Neural cell (in vitro differentiated cells): Measurements from ENCODE around the gene CDRT4.
"Not testable (repeated sequence)": the region's sequence is repeated elsewhere in the genome, so short reads cannot be mapped to it uniquely, and the experiment has no call there.

Experiments used
- CTCF ChIP-seq: fragments of 450-650 bp; IDR thresholded peaks from 2 replicates; pipeline ENCODE4 v1.5.1; 2014; ENCODE audit warnings: antibody characterized with exemption, mild to moderate bottlenecking, moderate library complexity; ENCODE audit not compliant: poor library complexity, severe bottlenecking
- EP300 ChIP-seq: fragments of 450-650 bp; conservative IDR thresholded peaks from 2 replicates; pipeline ENCODE4 v1.6.1; 2014; ENCODE audit warnings: antibody characterized with exemption, mild to moderate bottlenecking, moderate library complexity; ENCODE audit not compliant: poor library complexity, severe bottlenecking
- EZH2 ChIP-seq: fragments of 200-600, 300-800 bp; shearing (Covaris generic), sonication (generic); IDR thresholded peaks from 2 replicates; pipeline ENCODE4 v1.6.1; 2014; ENCODE audit warnings: antibody characterized with exemption, low read length, borderline replicate concordance, mild to moderate bottlenecking; ENCODE audit not compliant: insufficient read depth, poor library complexity, severe bottlenecking
- POLR2AphosphoS5 ChIP-seq: IDR thresholded peaks from 2 replicates; pipeline ENCODE4 v1.6.1; 2012
- RAD21 ChIP-seq: fragments of 450-650 bp; conservative IDR thresholded peaks from 2 replicates; pipeline ENCODE4 v1.6.1; 2014; ENCODE audit warnings: antibody characterized with exemption, mild to moderate bottlenecking, moderate library complexity
- SMC3 ChIP-seq: fragments of 450-650 bp; conservative IDR thresholded peaks from 2 replicates; pipeline ENCODE4 v1.6.1; 2014; ENCODE audit warnings: antibody characterized with exemption, mild to moderate bottlenecking, moderate library complexity; ENCODE audit not compliant: poor library complexity
- TAF1 ChIP-seq: IDR thresholded peaks from 2 replicates; pipeline ENCODE4 v1.6.1; 2012; ENCODE audit warnings: low read depth
- TF ChIP-seq, protein P1 (sequence below): IDR thresholded peaks from 2 replicates; pipeline ENCODE4 v1.6.1; 2012; ENCODE audit warnings: borderline replicate concordance

DNA sequence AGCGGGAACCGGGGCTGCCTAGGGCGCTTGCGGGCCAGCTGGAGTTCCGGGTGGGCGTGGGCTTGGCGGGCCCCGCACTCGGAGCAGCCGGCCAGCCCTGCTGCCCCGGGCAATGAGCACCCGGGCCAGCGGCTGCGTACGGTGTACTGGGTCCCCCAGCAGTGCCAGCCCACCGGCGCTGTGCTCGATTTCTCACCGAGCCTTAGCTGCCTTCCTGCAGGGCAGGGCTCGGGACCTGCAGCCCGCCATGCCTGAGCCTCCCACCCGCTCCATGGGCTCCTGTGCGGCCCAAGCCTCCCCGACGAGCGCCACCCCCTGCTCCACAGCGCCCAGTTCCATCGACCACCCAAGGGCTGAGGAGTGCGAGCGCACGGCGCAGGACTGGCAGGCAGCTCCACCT, 38.3 kb upstream of the CDRT4 start:
- TF ChIP-seq CTCF, TAF1, RAD21, EZH2, SMC3, POLR2AphosphoS5, EP300: not testable (repeated sequence)
- TF ChIP-seq, protein P1, sequence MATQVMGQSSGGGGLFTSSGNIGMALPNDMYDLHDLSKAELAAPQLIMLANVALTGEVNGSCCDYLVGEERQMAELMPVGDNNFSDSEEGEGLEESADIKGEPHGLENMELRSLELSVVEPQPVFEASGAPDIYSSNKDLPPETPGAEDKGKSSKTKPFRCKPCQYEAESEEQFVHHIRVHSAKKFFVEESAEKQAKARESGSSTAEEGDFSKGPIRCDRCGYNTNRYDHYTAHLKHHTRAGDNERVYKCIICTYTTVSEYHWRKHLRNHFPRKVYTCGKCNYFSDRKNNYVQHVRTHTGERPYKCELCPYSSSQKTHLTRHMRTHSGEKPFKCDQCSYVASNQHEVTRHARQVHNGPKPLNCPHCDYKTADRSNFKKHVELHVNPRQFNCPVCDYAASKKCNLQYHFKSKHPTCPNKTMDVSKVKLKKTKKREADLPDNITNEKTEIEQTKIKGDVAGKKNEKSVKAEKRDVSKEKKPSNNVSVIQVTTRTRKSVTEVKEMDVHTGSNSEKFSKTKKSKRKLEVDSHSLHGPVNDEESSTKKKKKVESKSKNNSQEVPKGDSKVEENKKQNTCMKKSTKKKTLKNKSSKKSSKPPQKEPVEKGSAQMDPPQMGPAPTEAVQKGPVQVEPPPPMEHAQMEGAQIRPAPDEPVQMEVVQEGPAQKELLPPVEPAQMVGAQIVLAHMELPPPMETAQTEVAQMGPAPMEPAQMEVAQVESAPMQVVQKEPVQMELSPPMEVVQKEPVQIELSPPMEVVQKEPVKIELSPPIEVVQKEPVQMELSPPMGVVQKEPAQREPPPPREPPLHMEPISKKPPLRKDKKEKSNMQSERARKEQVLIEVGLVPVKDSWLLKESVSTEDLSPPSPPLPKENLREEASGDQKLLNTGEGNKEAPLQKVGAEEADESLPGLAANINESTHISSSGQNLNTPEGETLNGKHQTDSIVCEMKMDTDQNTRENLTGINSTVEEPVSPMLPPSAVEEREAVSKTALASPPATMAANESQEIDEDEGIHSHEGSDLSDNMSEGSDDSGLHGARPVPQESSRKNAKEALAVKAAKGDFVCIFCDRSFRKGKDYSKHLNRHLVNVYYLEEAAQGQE: not testable (repeated sequence)
